MCF 10A (cell line): ENCODE measurements around the gene DGKE. TPM values are rescaled to one million over a fixed set of nuclear protein-coding genes. Genes with fewer than 3 reads are reported as not detected.

Experiments used
- BruUV-seq: library from RNA; stranded (reverse); fragments of 400-500 nt; replicated peaks from 2 replicates; lab custom pipeline; 2021; lab: Mats Ljungman, UMichigan
- CTCF ChIA-PET: fragments of 300-600 bp; sonication (Branson Sonifier 250); formaldehyde crosslinking; extraction: SDS; loops from one replicate; lab custom pipeline; 2021; ENCODE audit warnings: antibody characterized with exemption, inconsistent platforms; lab: Yijun Ruan, JAX
- POLR2A ChIA-PET: fragments of 300-600, 350-650 bp; sonication (Branson Sonifier 250); formaldehyde crosslinking; extraction: SDS; loops from one replicate; lab custom pipeline; 2020; ENCODE audit warnings: antibody characterized with exemption, inconsistent platforms; lab: Yijun Ruan, JAX
- DNase-seq: peaks from one replicate; pipeline ENCODE4 v3.0.0-alpha.2; 2018; ENCODE audit not compliant: unreplicated experiment
- H3K27ac Mint-ChIP-seq: one replicate; pipeline ENCODE4 v1.8.0; 2022; ENCODE audit warnings: mild to moderate bottlenecking, low read depth, mixed read lengths; ENCODE audit not compliant: unreplicated experiment
- H3K27me3 Mint-ChIP-seq: one replicate; pipeline ENCODE4 v1.8.0; 2022; ENCODE audit warnings: mixed read lengths; ENCODE audit not compliant: insufficient read depth, unreplicated experiment
- H3K36me3 Mint-ChIP-seq: one replicate; pipeline ENCODE4 v1.8.0; 2022; ENCODE audit warnings: mild to moderate bottlenecking, moderate library complexity, mixed read lengths; ENCODE audit not compliant: insufficient read depth, unreplicated experiment
- H3K4me1 Mint-ChIP-seq: one replicate; pipeline ENCODE4 v1.8.0; 2022; ENCODE audit warnings: mixed read lengths; ENCODE audit not compliant: insufficient read depth, unreplicated experiment
- H3K4me3 Mint-ChIP-seq: one replicate; pipeline ENCODE4 v1.8.0; 2022; ENCODE audit warnings: mild to moderate bottlenecking, moderate library complexity, mixed read lengths; ENCODE audit not compliant: unreplicated experiment
- H3K9me3 Mint-ChIP-seq: one replicate; pipeline ENCODE4 v1.8.0; 2022; ENCODE audit warnings: mixed read lengths; ENCODE audit not compliant: unreplicated experiment
- CTCF ChIP-seq: fragments of 200-600 bp; IDR thresholded peaks from one replicate; pipeline ENCODE4 v1.8.0; 2022; ENCODE audit warnings: antibody characterized with exemption, mild to moderate bottlenecking; ENCODE audit not compliant: unreplicated experiment
- intact Hi-C: fragments of 100-400 bp; cut with micrococcal nuclease; formaldehyde crosslinking; loops from 2 replicates; pipeline ENCODE4 v1.14.1; 2022
- total RNA-seq: library from RNA; stranded (reverse); gene quantifications from 2 replicates; pipeline ENCODE4 v1.2.3, GENCODE V29; 2022

The DGKE gene
- total RNA-seq, 1 experiment from 2014 or later, result 16.5 TPM

DNA sequence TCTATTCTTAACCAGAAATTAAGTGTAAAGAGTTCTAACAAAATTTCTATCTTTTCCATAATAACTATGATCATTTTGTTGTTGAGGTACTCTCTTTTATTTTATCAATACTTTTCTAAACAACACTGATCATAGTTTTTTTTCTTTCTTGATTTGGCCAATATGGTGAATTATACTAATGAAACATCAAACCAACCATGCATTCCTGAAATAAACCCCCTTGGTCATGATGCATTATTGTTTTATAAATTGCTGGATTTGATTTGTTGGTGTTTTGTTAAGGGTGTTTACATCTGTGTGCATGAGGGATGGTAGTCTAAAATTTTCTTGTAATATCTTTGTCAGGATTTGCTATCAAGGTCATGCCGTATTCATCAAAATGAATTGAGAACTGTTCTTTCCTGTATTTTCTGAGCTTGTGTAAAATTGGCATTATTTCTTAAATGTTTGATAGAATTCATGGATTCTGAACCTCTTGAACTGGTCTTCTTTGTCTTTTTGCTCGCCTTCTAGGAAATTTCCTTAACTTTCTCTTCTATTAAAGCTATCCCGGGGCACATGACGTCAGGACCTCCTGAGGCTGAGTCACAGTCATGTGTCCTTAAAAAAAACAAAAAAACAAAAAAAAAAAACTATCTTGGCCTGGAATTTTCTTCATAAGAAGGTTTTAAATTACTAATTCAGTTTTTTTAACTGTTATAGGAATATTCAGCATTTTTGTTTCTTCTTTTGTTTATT lies 83.8 kb downstream of the DGKE start:
- Mint-ChIP-seq H3K4me3 (no peak overlapping the region), H3K9me3 (no peaks in the 10 kb centered on the region), H3K4me1 (peaks cover 33% of the 10 kb centered on the region), H3K27ac (peak overlapping the region; percentile 96), H3K27me3 (no peaks in the 10 kb centered on the region), H3K36me3 (no peaks in the 10 kb centered on the region)
- ChIA-PET CTCF (no interaction called here), POLR2A (no interaction called here)
- no peak for DNase-seq
- intact Hi-C loops, result no loop called here
- BruUV-seq, result no TSS peak
- TF ChIP-seq CTCF, result no peak

DNA sequence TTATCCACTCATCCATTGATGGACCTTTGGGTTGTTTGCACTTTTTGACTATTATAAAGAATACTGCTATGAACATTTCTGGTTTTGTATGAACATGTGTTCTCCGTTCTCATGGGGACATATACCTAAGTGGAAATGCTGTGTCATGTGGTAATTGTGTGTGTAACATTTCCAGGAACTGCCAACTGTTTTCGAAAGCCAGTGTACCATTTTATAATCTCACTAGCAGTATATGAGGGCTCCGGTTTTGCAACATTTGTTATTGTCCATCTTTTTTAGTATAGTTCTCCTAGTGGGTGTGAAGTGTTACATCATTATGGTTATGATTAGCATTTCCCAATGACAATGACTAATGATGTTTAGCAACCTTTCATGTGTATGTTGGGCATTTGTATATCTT lies 85.0 kb downstream of the DGKE start:
- CTCF ChIA-PET, result interaction anchor here (0.6 kb wide), 1 partner anchor 30 kb away, joined by 4 read pairs; no protein-coding TSS in a partner anchor
- intact Hi-C loops, result no loop called here

More for the DNA sequence above, 85.0 kb downstream of the DGKE start:
- H3K27me3 Mint-ChIP-seq, result no peaks in the 10 kb centered on the region
- BruUV-seq, result no TSS peak
- H3K4me1 Mint-ChIP-seq, result peaks cover 33% of the 10 kb centered on the region
- no peaks in the 10 kb centered on the region for H3K9me3 Mint-ChIP-seq
- POLR2A ChIA-PET, result interaction anchor here (0.8 to 1.2 kb wide), 3 partner anchors 83 to 139 kb away, joined by 3 to 5 read pairs (median 3); no protein-coding TSS in a partner anchor
- peak overlapping the region; percentile 33 for H3K27ac Mint-ChIP-seq
- TF ChIP-seq CTCF, result no peak
- no peak overlapping the region for H3K4me3 Mint-ChIP-seq
- no peaks in the 10 kb centered on the region for H3K36me3 Mint-ChIP-seq
- peak; percentile 95 for DNase-seq

Other genes with a start within 250 kb of the DGKE start
- gene NOG, start 240.5 kb upstream of the DGKE start, total RNA-seq, result 1.1 and 1.7 TPM in 2 replicates
- gene C17orf67, start 231 bp upstream of the DGKE start, total RNA-seq, result 3.3 and 3.5 TPM in 2 replicates
- 178 and 215 TPM in 2 replicates for gene TRIM25, start 79.9 kb downstream of the DGKE start, total RNA-seq
- gene COIL, start 126.9 kb downstream of the DGKE start, total RNA-seq, result 15.4 and 17.2 TPM in 2 replicates
- gene SCPEP1, start 144.0 kb downstream of the DGKE start, total RNA-seq, result 39.2 and 51.4 TPM in 2 replicates